NB4 (cell line): ENCODE measurements around the gene DLG2.

Source experiments
- DNase-seq: peaks from one replicate; pipeline ENCODE4 v3.0.0; 2010; ENCODE audit warnings: low read depth
- H3K4me3 ChIP-seq: one replicate; pipeline ENCODE4 v1.5.1; 2011; ENCODE audit warnings: mild to moderate bottlenecking, low read depth, low read length, moderate library complexity
- CTCF ChIP-seq: IDR thresholded peaks from one replicate; pipeline ENCODE4 v1.5.1; 2012; ENCODE audit warnings: low read depth, low read length
- MAX ChIP-seq: IDR thresholded peaks from 2 replicates; pipeline ENCODE4 v1.6.1; 2011; ENCODE audit warnings: low read depth, low read length
- MYC ChIP-seq: IDR thresholded peaks from 2 replicates; pipeline ENCODE4 v1.6.1; 2011; ENCODE audit warnings: low read depth, low read length
- POLR2A ChIP-seq: IDR thresholded peaks from 2 replicates; pipeline ENCODE4 v1.6.1; 2011; ENCODE audit warnings: mild to moderate bottlenecking; ENCODE audit not compliant: insufficient read length; ENCODE audit errors: extremely low read depth

The DLG2 gene

GRCh38 chr11:83671289-83671688 lies 1955.9 kb downstream of the DLG2 start:
- H3K4me3 ChIP-seq: no peak overlapping the region
- no peak for DNase-seq
- TF ChIP-seq CTCF: no peak
- TF ChIP-seq POLR2A: no peak
- no peak for TF ChIP-seq MYC
- no peak for TF ChIP-seq MAX

DNA sequence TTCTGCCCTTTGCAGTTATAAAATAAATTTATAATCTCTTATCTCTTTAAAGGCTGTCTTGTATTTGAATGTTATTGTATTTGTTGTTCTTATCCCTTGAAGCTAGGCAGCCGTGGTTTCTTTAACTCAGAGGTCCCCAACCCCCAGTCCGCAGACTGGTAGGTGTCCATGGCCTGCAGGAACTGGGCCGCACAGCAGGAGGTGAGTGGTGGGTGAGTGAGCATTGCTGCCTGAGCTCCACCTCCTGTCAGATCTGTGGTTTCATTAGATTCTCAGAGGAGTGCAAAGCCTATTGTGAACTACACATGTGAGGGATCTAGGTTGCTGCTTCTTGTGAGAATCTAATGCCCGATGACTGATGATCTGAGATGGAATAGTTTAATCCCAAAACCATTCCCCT lies 1961.0 kb downstream of the DLG2 start:
- no peak for DNase-seq
- H3K4me3 ChIP-seq: no peak overlapping the region
- TF ChIP-seq CTCF: no peak
- TF ChIP-seq POLR2A: no peak
- TF ChIP-seq MAX: no peak
- no peak for TF ChIP-seq MYC

DNA sequence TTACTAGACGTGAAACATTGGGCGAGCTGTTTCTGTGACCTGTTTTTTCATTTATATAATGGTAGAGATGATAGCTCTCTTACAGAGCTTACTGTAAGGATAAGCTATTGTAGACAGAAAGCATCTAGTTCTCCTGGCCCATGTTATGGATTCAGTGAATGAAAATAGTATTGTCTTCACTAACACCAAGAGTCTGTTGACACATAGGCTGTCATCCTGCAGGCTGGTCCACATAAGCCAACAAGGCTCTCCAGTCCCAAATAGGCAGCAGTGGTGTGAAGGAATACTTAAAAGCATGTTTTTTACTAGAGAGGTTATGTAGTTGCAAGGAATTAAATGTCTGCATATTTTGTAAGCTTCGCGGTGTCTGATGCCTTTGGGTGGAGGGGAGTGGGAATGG lies 1963.2 kb downstream of the DLG2 start:
- no peak overlapping the region for H3K4me3 ChIP-seq
- TF ChIP-seq CTCF (no peak), MYC (no peak), MAX (no peak), POLR2A (no peak)
- DNase-seq: no peak

DNA sequence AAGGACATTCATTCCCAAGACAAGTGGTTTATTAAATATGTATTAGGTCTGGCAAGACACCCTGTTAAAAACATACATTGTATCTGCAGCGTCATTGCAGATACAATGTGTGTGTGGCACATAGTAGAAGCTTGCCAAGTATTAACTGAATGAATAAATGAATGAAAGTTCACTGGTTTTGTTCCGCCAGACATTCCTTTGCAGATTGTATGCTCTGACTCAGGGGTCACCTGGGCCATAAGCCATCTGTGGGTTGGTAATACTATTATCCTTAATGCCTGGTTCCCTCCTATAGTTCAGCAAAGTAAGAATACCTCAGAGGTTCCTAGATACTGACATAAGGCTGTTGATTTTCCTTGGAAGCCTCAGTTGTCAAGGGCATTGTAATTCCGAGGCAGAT lies 1963.7 kb downstream of the DLG2 start:
- no peak overlapping the region for H3K4me3 ChIP-seq
- no peak for DNase-seq
- no peak for TF ChIP-seq MYC
- TF ChIP-seq CTCF: no peak
- no peak for TF ChIP-seq POLR2A
- no peak for TF ChIP-seq MAX

DNA sequence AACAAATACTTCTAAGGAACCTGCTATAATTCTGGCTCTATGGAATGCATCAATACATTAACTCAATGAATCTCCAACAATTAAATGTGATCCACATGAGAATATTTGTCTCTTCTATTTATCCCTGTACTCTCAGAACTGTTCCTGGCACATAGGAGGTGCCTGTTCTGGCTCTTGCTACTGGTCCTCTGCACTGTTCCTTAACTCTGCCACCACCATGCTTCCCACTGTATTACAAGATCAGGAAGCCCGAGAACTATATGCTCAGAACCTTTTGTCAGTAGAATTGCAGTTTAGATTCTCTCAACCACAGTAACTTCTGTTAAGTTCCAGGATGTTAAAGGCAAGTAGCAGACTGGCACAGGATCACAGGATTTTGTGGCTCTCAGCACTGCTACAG lies 1964.7 kb downstream of the DLG2 start:
- no peak for DNase-seq
- no peak overlapping the region for H3K4me3 ChIP-seq
- TF ChIP-seq MAX (no peak), CTCF (no peak), POLR2A (no peak), MYC (no peak)

DNA sequence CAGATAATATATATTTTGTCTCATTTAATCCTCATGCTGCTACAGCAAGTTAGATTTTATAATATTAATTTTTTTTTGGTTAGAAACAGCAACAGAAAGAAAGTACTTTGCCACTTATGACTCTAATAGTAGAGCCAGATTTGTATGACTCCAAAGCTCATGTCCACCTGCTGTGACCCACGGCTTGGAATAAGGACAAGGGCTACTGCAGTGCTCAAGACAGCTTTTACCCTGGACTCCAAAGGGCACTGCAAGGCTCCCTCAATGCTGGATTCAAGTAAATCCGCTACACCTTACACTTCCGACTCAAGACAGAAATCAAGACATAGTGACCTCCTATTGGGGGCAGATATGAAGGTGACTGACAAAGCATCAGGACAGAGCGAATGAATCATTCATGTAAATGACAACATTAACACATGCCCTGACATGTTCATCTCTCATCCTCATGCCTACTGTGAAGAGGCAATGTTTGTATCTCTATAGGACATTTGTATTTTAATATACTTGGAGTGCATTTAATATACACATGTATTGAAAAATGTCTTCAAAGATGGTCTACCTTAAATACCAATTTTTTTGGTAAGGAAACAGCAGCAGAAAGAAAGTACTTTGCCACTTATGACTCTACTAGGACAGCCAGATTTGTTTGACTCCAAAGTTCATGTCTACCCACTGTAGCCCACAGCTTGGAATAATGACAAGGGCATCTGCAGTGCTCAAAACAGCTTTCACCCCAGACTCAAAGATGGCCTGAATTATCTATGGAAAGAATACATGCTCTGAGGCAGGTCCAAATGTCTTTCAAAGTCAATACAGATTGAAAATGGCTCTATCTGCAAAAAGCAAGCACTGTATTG lies 1965.4 kb downstream of the DLG2 start:
- TF ChIP-seq MYC (no peak), CTCF (no peak), POLR2A (no peak), MAX (no peak)
- no peak for DNase-seq
- no peak overlapping the region for H3K4me3 ChIP-seq
